Measurements from ENCODE around the gene MYH14. TPM values are rescaled to one million over a fixed set of nuclear protein-coding genes. Genes with fewer than 3 reads are reported as not detected.

Gene MYH14
- total and polyA plus RNA-seq, 2 of the 4 experiments (the other 2 are of a cell fraction) = not detected

DNA sequence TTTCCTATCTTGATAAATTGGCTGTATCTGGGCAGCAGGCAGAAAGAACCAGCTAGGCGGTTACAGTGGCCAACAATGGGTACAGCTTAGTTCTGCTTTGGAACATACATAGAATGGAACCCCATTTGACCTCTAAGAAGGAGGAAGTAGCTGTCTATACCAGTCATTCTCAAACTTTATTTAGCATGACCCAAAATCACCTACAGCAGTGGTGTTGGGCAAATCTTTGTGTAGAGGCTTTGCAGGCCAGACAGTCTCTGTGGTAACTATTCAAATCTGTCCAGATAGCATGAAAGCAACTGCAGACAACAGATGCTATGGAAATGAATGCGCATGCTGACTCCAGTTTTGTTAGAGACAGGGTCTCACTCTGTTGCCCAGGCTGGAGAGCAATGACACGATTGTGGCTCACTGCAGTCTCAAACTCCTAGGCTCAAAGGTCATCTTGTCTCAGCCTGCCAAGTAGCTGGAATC lies 137.7 kb downstream of the MYH14 start:
- no peak overlapping the region for H2AFZ ChIP-seq (replicated peaks; ENCODE audit: low read length, poor library complexity)
- H3K9ac ChIP-seq (ENCODE audit: low read depth, low read length) = no peak overlapping the region
- H3K18ac ChIP-seq (ENCODE audit: low read depth, low read length) = no peak overlapping the region
- H3K14ac ChIP-seq (replicated peaks; ENCODE audit: low read depth, low read length) = no peak overlapping the region
- H3K23ac ChIP-seq (ENCODE audit: low read depth, low read length) = no peak overlapping the region
- H2BK15ac ChIP-seq (ENCODE audit: low read depth, low read length) = no peak overlapping the region
- H2BK5ac ChIP-seq (ENCODE audit: low read depth, low read length, poor library complexity, severe bottlenecking) = no peak overlapping the region
- H3K4ac ChIP-seq (ENCODE audit: low read depth, low read length) = no peak overlapping the region
- dilution Hi-C loops (cut with HindIII; ENCODE audit: low sequenced_read_pairs, unreplicated experiment) = no loop called here
- BruUV-seq (replicated peaks) = no TSS peak
- no peaks in the 10 kb centered on the region for H3K9me1 ChIP-seq (ENCODE audit: insufficient read depth, low read length)
- ChIA-PET POLR2A (ENCODE audit: unreplicated experiment) (no interaction called here), CTCF (no interaction called here)
- H3K79me1 ChIP-seq (ENCODE audit: low read depth in 1 of 2, low read length in 2 of 2) = no peaks in the 10 kb centered on the region
- in situ Hi-C loops (cut with MboI; ENCODE audit: low sequenced_read_pairs) = no loop called here
- H2BK120ac ChIP-seq (ENCODE audit: low read depth, low read length) = no peak overlapping the region
- ATAC-seq (ENCODE audit: low read depth) (no peak), DNase-seq (no peak)
- no peak overlapping the region for H4K8ac ChIP-seq (ENCODE audit: low read depth in 2 of 2, low read length in 2 of 2)
- no peak overlapping the region for H3K4me3 ChIP-seq (ENCODE audit: insufficient read depth, low read depth, low read length)
- no peak overlapping the region for H3K56ac ChIP-seq (ENCODE audit: extremely low read depth, insufficient read depth, low read length)
- TF ChIP-seq CTCF (conservative IDR thresholded peaks at IDR 0.05; ENCODE audit: low read depth, low read length) (no peak), CEBPB (IDR thresholded peaks at IDR 0.05; ENCODE audit: low read depth, low read length) (no peak), CHD1 (IDR thresholded peaks at IDR 0.05; ENCODE audit: low read depth, low read length) (no peak), FOS (IDR thresholded peaks at IDR 0.05; ENCODE audit: low read depth, low read length) (no peak), MXI1 (IDR thresholded peaks at IDR 0.05; ENCODE audit: borderline replicate concordance, low read depth, low read length) (no peak), RFX5 (IDR thresholded peaks at IDR 0.05; ENCODE audit: low read depth, low read length) (no peak), POLR2A (IDR thresholded peaks at IDR 0.05; ENCODE audit: low read depth, low read length) (no peak), NFE2L2 (IDR thresholded peaks at IDR 0.05; ENCODE audit: low read depth, low read length) (no peak), RCOR1 (IDR thresholded peaks at IDR 0.05; ENCODE audit: insufficient replicate concordance, low read length) (no peak)
- TF ChIP-seq, protein P1, sequence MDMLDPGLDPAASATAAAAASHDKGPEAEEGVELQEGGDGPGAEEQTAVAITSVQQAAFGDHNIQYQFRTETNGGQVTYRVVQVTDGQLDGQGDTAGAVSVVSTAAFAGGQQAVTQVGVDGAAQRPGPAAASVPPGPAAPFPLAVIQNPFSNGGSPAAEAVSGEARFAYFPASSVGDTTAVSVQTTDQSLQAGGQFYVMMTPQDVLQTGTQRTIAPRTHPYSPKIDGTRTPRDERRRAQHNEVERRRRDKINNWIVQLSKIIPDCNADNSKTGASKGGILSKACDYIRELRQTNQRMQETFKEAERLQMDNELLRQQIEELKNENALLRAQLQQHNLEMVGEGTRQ (IDR thresholded peaks at IDR 0.05; ENCODE audit: low read depth, low read length) = no peak
- TF ChIP-seq, protein P2, sequence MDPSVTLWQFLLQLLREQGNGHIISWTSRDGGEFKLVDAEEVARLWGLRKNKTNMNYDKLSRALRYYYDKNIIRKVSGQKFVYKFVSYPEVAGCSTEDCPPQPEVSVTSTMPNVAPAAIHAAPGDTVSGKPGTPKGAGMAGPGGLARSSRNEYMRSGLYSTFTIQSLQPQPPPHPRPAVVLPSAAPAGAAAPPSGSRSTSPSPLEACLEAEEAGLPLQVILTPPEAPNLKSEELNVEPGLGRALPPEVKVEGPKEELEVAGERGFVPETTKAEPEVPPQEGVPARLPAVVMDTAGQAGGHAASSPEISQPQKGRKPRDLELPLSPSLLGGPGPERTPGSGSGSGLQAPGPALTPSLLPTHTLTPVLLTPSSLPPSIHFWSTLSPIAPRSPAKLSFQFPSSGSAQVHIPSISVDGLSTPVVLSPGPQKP (IDR thresholded peaks at IDR 0.05; ENCODE audit: borderline replicate concordance, low read depth, low read length) = no peak
- no peaks in the 10 kb centered on the region for H3K27me3 ChIP-seq (ENCODE audit: control insufficient read depth, insufficient read depth, low read length)
- peaks cover 9% of the 10 kb centered on the region for H3K9me3 ChIP-seq (ENCODE audit: control insufficient read depth, insufficient read depth, low read length)
- no peaks in the 10 kb centered on the region for H3K36me3 ChIP-seq (ENCODE audit: control insufficient read depth, insufficient read depth, low read length)
- intact Hi-C loops (cut with micrococcal nuclease) = no loop called here
- H2AK5ac ChIP-seq (ENCODE audit: low read depth, low read length) = no peak overlapping the region
- no peak overlapping the region for H3K4me2 ChIP-seq (ENCODE audit: low read depth, low read length)
- H4K20me1 ChIP-seq (ENCODE audit: insufficient read depth, low read length) = no peaks in the 10 kb centered on the region
- no peak overlapping the region for H2BK20ac ChIP-seq (ENCODE audit: low read depth, low read length)
- H3K27ac ChIP-seq (ENCODE audit: insufficient read depth, low read length) = no peak overlapping the region
- 67% methylated on average over 2 of the region's 3 CpGs; no CpG with 5 or more reads in 1 of the 2 experiments for WGBS, 2 experiments (ENCODE audit: extremely low coverage in 2 of 2, insufficient read length in 1 of 2)
- no peaks in the 10 kb centered on the region for H3K4me1 ChIP-seq (ENCODE audit: control insufficient read depth, insufficient read depth, low read length)
- no peak overlapping the region for H4K91ac ChIP-seq (ENCODE audit: insufficient read depth, low read depth, low read length)
- no peak overlapping the region for H2AK9ac ChIP-seq (replicated peaks; ENCODE audit: low read depth, low read length, poor library complexity)
- no peak overlapping the region for H4K5ac ChIP-seq (ENCODE audit: low read depth, low read length)

All from IMR-90 (cell line).